ENCODE results near the gene GSTM5.
"Not testable (repeated sequence)": the region's sequence is repeated elsewhere in the genome, so short reads cannot be mapped to it uniquely, and the experiment has no call there.

Gene GSTM5

DNA sequence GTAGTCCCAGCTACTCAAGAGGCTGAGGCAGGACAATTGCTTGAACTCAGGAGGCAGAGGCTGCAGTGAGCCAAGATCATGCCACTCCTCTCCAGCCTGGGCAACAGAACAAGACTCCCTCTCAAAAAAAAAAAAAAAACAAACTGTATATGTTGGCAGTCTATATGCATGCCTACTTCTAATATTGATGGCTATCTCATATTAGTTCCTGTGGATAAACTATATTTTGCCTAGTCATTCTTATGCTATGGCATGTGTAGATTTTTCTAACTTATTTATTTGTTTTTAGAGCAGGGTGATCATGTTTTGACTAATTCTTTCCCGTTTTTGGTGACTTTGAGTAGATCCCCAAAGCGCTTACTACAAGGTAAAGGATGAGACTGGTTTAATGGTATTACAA, 33.4 kb upstream of the GSTM5 start:
- H3K36me3 ChIP-seq (ENCODE audit: control insufficient read depth, insufficient read depth, low read length); H3K4me3 ChIP-seq (ENCODE audit: low read depth, low read length); H3K9ac ChIP-seq (ENCODE audit: low read length); H3K27me3 ChIP-seq (ENCODE audit: control insufficient read depth, insufficient read depth, low read length); H3K4me1 ChIP-seq (ENCODE audit: control insufficient read depth, insufficient read depth, low read length); H3K9me3 ChIP-seq (ENCODE audit: control insufficient read depth, insufficient read depth, low read depth, low read length); H3K27ac ChIP-seq (ENCODE audit: low read depth, low read length): not testable (repeated sequence)

DNA sequence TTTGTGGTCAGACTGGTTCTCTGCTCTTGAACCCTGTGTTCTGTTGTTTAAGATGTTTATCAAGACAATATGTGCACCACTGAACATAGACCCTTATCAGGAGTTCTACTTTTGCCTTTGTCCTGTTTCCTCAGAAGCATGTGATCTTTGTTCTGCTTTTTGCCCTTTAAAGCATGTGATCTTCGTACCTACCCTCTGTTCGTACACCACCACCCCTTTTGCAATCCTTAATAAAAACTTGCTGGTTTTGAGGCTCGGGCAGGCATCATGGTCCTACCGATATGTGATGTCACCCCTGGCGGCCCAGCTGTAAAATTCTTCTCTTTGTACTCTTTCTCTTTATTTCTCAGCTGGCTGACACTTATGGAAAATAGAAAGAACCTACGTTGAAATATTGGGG, 27.3 kb upstream of the GSTM5 start:
- not testable (repeated sequence) for H3K9me3 ChIP-seq (ENCODE audit: control insufficient read depth, insufficient read depth, low read depth, low read length)

GRCh38 chr1:109685399-109685798, 26.7 kb upstream of the GSTM5 start:
- H3K9me3 ChIP-seq (ENCODE audit: control insufficient read depth, insufficient read depth, low read depth, low read length); H3K4me3 ChIP-seq (ENCODE audit: low read depth, low read length); H3K27ac ChIP-seq (ENCODE audit: low read depth, low read length); H3K36me3 ChIP-seq (ENCODE audit: control insufficient read depth, insufficient read depth, low read length); H3K27me3 ChIP-seq (ENCODE audit: control insufficient read depth, insufficient read depth, low read length); H3K4me1 ChIP-seq (ENCODE audit: control insufficient read depth, insufficient read depth, low read length); H3K9ac ChIP-seq (ENCODE audit: low read length): not testable (repeated sequence)

More for the DNA sequence above, 27.3 kb upstream of the GSTM5 start:
- not testable (repeated sequence) for H3K4me3 ChIP-seq (ENCODE audit: low read depth, low read length); H3K27ac ChIP-seq (ENCODE audit: low read depth, low read length); H3K9ac ChIP-seq (ENCODE audit: low read length); H3K27me3 ChIP-seq (ENCODE audit: control insufficient read depth, insufficient read depth, low read length); H3K4me1 ChIP-seq (ENCODE audit: control insufficient read depth, insufficient read depth, low read length); H3K36me3 ChIP-seq (ENCODE audit: control insufficient read depth, insufficient read depth, low read length)

- not testable (repeated sequence) for H3K27ac ChIP-seq (ENCODE audit: low read depth, low read length); H3K9me3 ChIP-seq (ENCODE audit: control insufficient read depth, insufficient read depth, low read depth, low read length); H3K4me3 ChIP-seq (ENCODE audit: low read depth, low read length); H3K27me3 ChIP-seq (ENCODE audit: control insufficient read depth, insufficient read depth, low read length); H3K4me1 ChIP-seq (ENCODE audit: control insufficient read depth, insufficient read depth, low read length); H3K9ac ChIP-seq (ENCODE audit: low read length); H3K36me3 ChIP-seq (ENCODE audit: control insufficient read depth, insufficient read depth, low read length)
Measured at GRCh38 chr1:109685890-109686289, 26.2 kb upstream of the GSTM5 start.

GRCh38 chr1:109687109-109687508, 24.9 kb upstream of the GSTM5 start:
- H3K9me3 ChIP-seq (ENCODE audit: control insufficient read depth, insufficient read depth, low read depth, low read length); H3K4me1 ChIP-seq (ENCODE audit: control insufficient read depth, insufficient read depth, low read length); H3K36me3 ChIP-seq (ENCODE audit: control insufficient read depth, insufficient read depth, low read length); H3K27ac ChIP-seq (ENCODE audit: low read depth, low read length); H3K27me3 ChIP-seq (ENCODE audit: control insufficient read depth, insufficient read depth, low read length); H3K9ac ChIP-seq (ENCODE audit: low read length): not testable (repeated sequence)
- peak overlapping the region; percentile 71; the same call in 1 of the 2 replicates for H3K4me3 ChIP-seq (ENCODE audit: low read depth, low read length)

DNA sequence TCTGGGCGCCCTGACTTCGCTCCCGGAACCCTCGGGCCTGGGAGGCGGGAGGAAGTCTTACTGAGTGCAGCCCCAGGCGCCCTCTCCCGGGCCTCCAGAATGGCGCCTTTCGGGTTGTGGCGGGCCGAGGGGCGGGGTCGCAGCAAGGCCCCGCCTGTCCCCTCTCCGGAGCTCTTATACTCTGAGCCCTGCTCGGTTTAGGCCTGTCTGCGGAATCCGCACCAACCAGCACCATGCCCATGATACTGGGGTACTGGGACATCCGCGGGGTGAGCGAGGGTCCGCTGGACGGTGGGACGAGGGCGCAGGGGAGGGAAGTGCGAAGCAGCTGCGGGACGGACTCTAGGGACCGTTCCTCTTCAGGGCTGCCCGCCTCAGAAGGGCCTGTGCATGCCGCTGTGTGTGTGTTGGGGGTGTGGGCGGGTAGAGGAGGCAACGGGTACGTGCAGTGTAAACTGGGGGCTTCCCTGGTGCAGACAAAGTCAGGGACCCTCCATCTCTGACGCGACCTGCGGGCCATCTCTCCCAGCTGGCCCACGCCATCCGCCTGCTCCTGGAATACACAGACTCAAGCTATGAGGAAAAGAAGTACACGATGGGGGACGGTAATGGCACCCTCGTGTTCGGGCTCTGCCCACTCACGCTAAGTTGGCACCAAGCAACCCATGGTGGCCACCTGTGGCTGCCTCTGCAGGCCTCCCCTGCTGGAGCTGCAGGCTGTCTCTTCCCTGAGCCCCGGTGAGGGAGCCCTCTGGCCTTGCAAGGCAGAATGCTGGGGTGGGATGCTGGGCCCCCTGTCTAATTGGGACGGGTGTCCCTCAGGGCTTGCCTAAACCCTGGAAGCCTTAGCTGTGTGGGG, 24.2 kb upstream of the GSTM5 start, which contains the start of gene GSTM1:
Gene GSTM1 (plus strand): TSS at position 177 of the 859 bp plus-strand sequence. CDS start 57 bp downstream, at position 234.
- Histone ChIP-seq H3K4me1 (ENCODE audit: control insufficient read depth, insufficient read depth, low read length) (no peaks in the 10 kb centered on the region), H3K9ac (ENCODE audit: low read length) (peak within 1 kb of the TSS; percentile 69), H3K27me3 (ENCODE audit: control insufficient read depth, insufficient read depth, low read length) (no peaks in the 10 kb centered on the region), H3K27ac (ENCODE audit: low read depth, low read length) (no peak within 1 kb of the TSS), H3K36me3 (ENCODE audit: control insufficient read depth, insufficient read depth, low read length) (no peaks in the 10 kb centered on the region), H3K4me3 (ENCODE audit: low read depth, low read length) (peak within 1 kb of the TSS; percentile 71), H3K9me3 (ENCODE audit: control insufficient read depth, insufficient read depth, low read depth, low read length) (no peaks in the 10 kb centered on the region; the same call in 1 of the 2 replicates)

GRCh38 chr1:109689844-109690405, 22.1 kb upstream of the GSTM5 start:
- Histone ChIP-seq H3K4me3 (ENCODE audit: low read depth, low read length) (no peak overlapping the region), H3K27me3 (ENCODE audit: control insufficient read depth, insufficient read depth, low read length) (no peaks in the 10 kb centered on the region), H3K27ac (ENCODE audit: low read depth, low read length) (no peak overlapping the region), H3K9me3 (ENCODE audit: control insufficient read depth, insufficient read depth, low read depth, low read length) (no peaks in the 10 kb centered on the region; the same call in 1 of the 2 replicates), H3K36me3 (ENCODE audit: control insufficient read depth, insufficient read depth, low read length) (no peaks in the 10 kb centered on the region), H3K4me1 (ENCODE audit: control insufficient read depth, insufficient read depth, low read length) (no peaks in the 10 kb centered on the region), H3K9ac (ENCODE audit: low read length) (no peak overlapping the region)

GRCh38 chr1:109691759-109692158, 20.3 kb upstream of the GSTM5 start:
- no peaks in the 10 kb centered on the region for H3K4me1 ChIP-seq (ENCODE audit: control insufficient read depth, insufficient read depth, low read length)
- H3K27ac ChIP-seq (ENCODE audit: low read depth, low read length) = no peak overlapping the region
- H3K4me3 ChIP-seq (ENCODE audit: low read depth, low read length) = no peak overlapping the region
- no peaks in the 10 kb centered on the region for H3K27me3 ChIP-seq (ENCODE audit: control insufficient read depth, insufficient read depth, low read length)
- H3K9me3 ChIP-seq (ENCODE audit: control insufficient read depth, insufficient read depth, low read depth, low read length) = no peaks in the 10 kb centered on the region
- H3K9ac ChIP-seq (ENCODE audit: low read length) = no peak overlapping the region
- H3K36me3 ChIP-seq (ENCODE audit: control insufficient read depth, insufficient read depth, low read length) = no peaks in the 10 kb centered on the region

DNA sequence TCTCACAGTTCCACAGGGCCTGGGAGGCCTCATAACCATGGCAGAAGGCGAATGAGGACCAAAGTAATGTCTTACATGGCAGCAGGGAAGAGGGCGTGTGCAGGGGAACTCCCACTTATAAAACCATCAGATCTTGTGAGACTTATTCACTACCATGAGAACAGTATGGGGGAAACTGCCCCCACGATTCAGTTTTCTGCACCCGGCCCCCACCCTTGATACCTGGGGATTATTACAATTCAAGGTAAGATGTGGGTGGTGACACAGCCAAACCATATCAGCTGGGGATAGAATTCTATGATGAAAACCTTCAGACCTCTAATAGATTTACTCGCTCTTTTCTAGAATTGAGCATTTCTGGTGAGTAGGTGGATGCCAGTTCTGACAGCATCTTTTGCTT, 17.7 kb upstream of the GSTM5 start:
- H3K9me3 ChIP-seq (ENCODE audit: control insufficient read depth, insufficient read depth, low read depth, low read length); H3K36me3 ChIP-seq (ENCODE audit: control insufficient read depth, insufficient read depth, low read length); H3K27ac ChIP-seq (ENCODE audit: low read depth, low read length); H3K9ac ChIP-seq (ENCODE audit: low read length); H3K27me3 ChIP-seq (ENCODE audit: control insufficient read depth, insufficient read depth, low read length); H3K4me3 ChIP-seq (ENCODE audit: low read depth, low read length); H3K4me1 ChIP-seq (ENCODE audit: control insufficient read depth, insufficient read depth, low read length): not testable (repeated sequence)

DNA sequence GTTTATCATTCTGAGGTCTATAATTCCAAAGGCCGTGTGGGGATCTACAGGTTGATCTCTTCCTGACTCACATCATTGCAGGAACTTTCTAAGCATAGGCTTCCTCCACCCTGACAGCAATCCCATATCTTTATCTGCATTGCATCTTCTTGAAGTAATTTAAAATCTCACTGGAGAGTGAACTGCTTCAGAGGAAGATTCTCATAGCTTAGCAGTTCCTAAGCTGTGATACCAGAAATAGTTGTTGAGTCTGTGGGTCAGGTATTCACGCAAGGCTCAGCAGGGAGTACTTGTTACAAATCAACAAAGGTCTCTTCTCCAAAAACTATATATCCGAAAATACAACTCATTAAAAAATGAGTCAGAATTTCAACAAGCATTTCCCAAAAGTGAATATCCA, 16.9 kb upstream of the GSTM5 start:
- not testable (repeated sequence) for H3K9ac ChIP-seq (ENCODE audit: low read length); H3K4me1 ChIP-seq (ENCODE audit: control insufficient read depth, insufficient read depth, low read length); H3K9me3 ChIP-seq (ENCODE audit: control insufficient read depth, insufficient read depth, low read depth, low read length); H3K36me3 ChIP-seq (ENCODE audit: control insufficient read depth, insufficient read depth, low read length); H3K27me3 ChIP-seq (ENCODE audit: control insufficient read depth, insufficient read depth, low read length); H3K27ac ChIP-seq (ENCODE audit: low read depth, low read length); H3K4me3 ChIP-seq (ENCODE audit: low read depth, low read length)

- no peaks in the 10 kb centered on the region for H3K4me1 ChIP-seq (ENCODE audit: control insufficient read depth, insufficient read depth, low read length)
- no peaks in the 10 kb centered on the region for H3K9me3 ChIP-seq (ENCODE audit: control insufficient read depth, insufficient read depth, low read depth, low read length)
- no peaks in the 10 kb centered on the region for H3K36me3 ChIP-seq (ENCODE audit: control insufficient read depth, insufficient read depth, low read length)
- no peaks in the 10 kb centered on the region for H3K27me3 ChIP-seq (ENCODE audit: control insufficient read depth, insufficient read depth, low read length)
- H3K9ac ChIP-seq (ENCODE audit: low read length) = no peak overlapping the region
- no peak overlapping the region for H3K27ac ChIP-seq (ENCODE audit: low read depth, low read length)
- no peak overlapping the region for H3K4me3 ChIP-seq (ENCODE audit: low read depth, low read length)
Measured at GRCh38 chr1:109697066-109697465, 15.0 kb upstream of the GSTM5 start.
